HepG2 (cell line): ENCODE results near the gene RPS6KA3. TPM values are rescaled to one million over a fixed set of nuclear protein-coding genes. Genes with fewer than 3 reads are reported as not detected.

Experiments used
- ATF4 ChIP-seq, 2 experiments: fragments of 450-650 bp in 1 of 2; sonication (generic) in 1 of 2; formaldehyde crosslinking; IDR thresholded peaks; 2 replicates each; pipeline versions ENCODE4 v1.5.0 to v1.8.0; 2020 to 2022; ENCODE audit warnings: mild to moderate bottlenecking in 1 of 2, missing genetic modification reagents in 1 of 2
- FOXJ3 ChIP-seq: sonication (generic); formaldehyde crosslinking; IDR thresholded peaks from 2 replicates; pipeline ENCODE4 v1.4.0; 2020; ENCODE audit warnings: missing genetic modification reagents, mild to moderate bottlenecking, borderline replicate concordance
- NONO ChIP-seq, 2 experiments: fragments of 450-650 bp in 1 of 2; sonication (generic) in 1 of 2; formaldehyde crosslinking in 1 of 2; IDR thresholded peaks in 1 of 2; conservative IDR thresholded peaks in 1 of 2; 2 replicates each; pipeline versions ENCODE4 v1.6.1 to v1.8.0; 2017 to 2022; ENCODE audit warnings: mild to moderate bottlenecking in 1 of 2, missing genetic modification reagents in 1 of 2, moderate library complexity in 1 of 2
- SNAPC4 ChIP-seq: sonication (generic); formaldehyde crosslinking; IDR thresholded peaks from 2 replicates; pipeline ENCODE4 v1.4.0; 2020; ENCODE audit warnings: mild to moderate bottlenecking, missing genetic modification reagents
- TBX3 ChIP-seq: fragments of 450-650 bp; IDR thresholded peaks from 2 replicates; pipeline ENCODE4 v1.6.1; 2017; ENCODE audit warnings: antibody characterized with exemption, mild to moderate bottlenecking, inconsistent platforms, borderline replicate concordance
- ZFP41 ChIP-seq: sonication (generic); formaldehyde crosslinking; IDR thresholded peaks from 2 replicates; pipeline ENCODE4 v1.4.0; 2020; ENCODE audit warnings: mild to moderate bottlenecking, missing genetic modification reagents, borderline replicate concordance
- ZGPAT ChIP-seq: IDR thresholded peaks from 2 replicates; pipeline ENCODE4 v1.6.1; 2016; ENCODE audit warnings: mild to moderate bottlenecking
- ZNF224 ChIP-seq: sonication (generic); formaldehyde crosslinking; IDR thresholded peaks from 2 replicates; pipeline ENCODE4 v1.5.0; 2020; ENCODE audit warnings: mild to moderate bottlenecking, missing genetic modification reagents
- polyA plus RNA-seq, 8 experiments: library from polyadenylated mRNA; depleted of rRNA in 3 of 8; stranded (reverse) in 7 of 8; unstranded in 1 of 8; fragments of >200 nt; fragmentation: Illumina TruSeq in 4 of 8; extraction: Trizol in 4 of 8; gene quantifications; 2 replicates each; pipeline versions ENCODE4 v1.2.1 to v1.2.3, GENCODE V29; 2011 to 2016; ENCODE audit warnings: low read depth in 4 of 8, missing spikeins in 1 of 8, mixed read lengths in 1 of 8; ENCODE audit not compliant: insufficient read depth in 1 of 8
- total RNA-seq, 5 experiments: library from RNA; depleted of rRNA; stranded (reverse); fragments of >200 nt; fragmentation: Illumina TruSeq; extraction: Trizol; gene quantifications; 2 replicates each; pipeline ENCODE4 v1.2.3, GENCODE V29; 2016; ENCODE audit warnings: low read depth in 1 of 5

RPS6KA3 gene
- total and polyA plus RNA-seq, 2 of the 13 experiments (the other 11 are each of a cell fraction or from before 2014, with no cell fraction given) = 314 to 357 TPM

- no peak for TF ChIP-seq SNAPC4 (CRISPR knock-in tag)
- no peak for TF ChIP-seq ZNF224
- no peak for TF ChIP-seq ATF4 (CRISPR knock-in tag; IDR thresholded peaks at IDR 0.05)
- no peak for TF ChIP-seq FOXJ3 (CRISPR knock-in tag)
- TF ChIP-seq NONO (IDR thresholded peaks at IDR 0.05) = no peak
- TF ChIP-seq NONO (CRISPR knock-in tag; conservative IDR thresholded peaks at IDR 0.05) = no peak
- TF ChIP-seq ZFP41 = no peak
- no peak for TF ChIP-seq TBX3
- no peak for TF ChIP-seq ZGPAT
- TF ChIP-seq, all 625 proteins: peak for 0
These were observed 94.8 kb downstream of the RPS6KA3 start (continued) for GRCh38 chrX:20171887-20172286.
